ENCODE measurements around the gene CYP24A1. TPM values are rescaled to one million over a fixed set of nuclear protein-coding genes. Genes with fewer than 3 reads are reported as not detected.

CYP24A1 gene
- total RNA-seq, 1 donor from 2014 or later, result not detected

GRCh38 chr20:54207743-54208547 lies 34.2 kb upstream of the CYP24A1 start, which contains the start of gene PFDN4:
TSS of gene PFDN4 (plus strand) at chr20:54208087. CDS start at chr20:54208101, 14 bp downstream.
- peak; percentile 33 for TF ChIP-seq CTCF (IDR thresholded peaks at IDR 0.05)
- ATAC-seq (ENCODE audit: low read depth) (peak; percentile 94), DNase-seq (peak; percentile 81)
- POLR2A ChIA-PET, result interaction anchor here (1.0 to 1.4 kb wide), 2 partner anchors 190 to 282 kb away, joined by 3 to 4 read pairs; no protein-coding TSS in a partner anchor
- Mint-ChIP-seq H3K9me3 (no peaks in the 10 kb centered on the region), H3K36me3 (ENCODE audit: low read depth) (peaks cover 4% of the 10 kb centered on the region), H3K4me1 (peaks cover 25% of the 10 kb centered on the region), H3K4me3 (peak within 1 kb of the TSS; percentile 98), H3K27me3 (no peaks in the 10 kb centered on the region), H3K27ac (peak within 1 kb of the TSS; percentile 100)
- intact Hi-C loops (cut with micrococcal nuclease), result no loop called here
- CTCF ChIA-PET, result interaction anchor here (0.9 to 1.6 kb wide), 5 partner anchors 8 to 1896 kb away, joined by 5 to 7 read pairs (median 6); no protein-coding TSS in a partner anchor

- DNase-seq, result no peak
- Mint-ChIP-seq H3K4me1 (peaks cover 25% of the 10 kb centered on the region), H3K27ac (peak overlapping the region; percentile 100), H3K27me3 (peaks cover 2% of the 10 kb centered on the region), H3K4me3 (peak overlapping the region; percentile 98), H3K36me3 (ENCODE audit: low read depth) (peaks cover 2% of the 10 kb centered on the region), H3K9me3 (no peaks in the 10 kb centered on the region)
- intact Hi-C loops (cut with micrococcal nuclease), result no loop called here
- ChIA-PET POLR2A (interaction anchor here (1.4 kb wide), 1 partner anchor 189 kb away, joined by 4 read pairs; no protein-coding TSS in a partner anchor), CTCF (interaction anchor here (1.1 to 1.6 kb wide), 4 partner anchors 8 to 1895 kb away, joined by 5 to 7 read pairs (median 6); no protein-coding TSS in a partner anchor)
- no peak for ATAC-seq (ENCODE audit: low read depth)
- no peak for TF ChIP-seq CTCF (IDR thresholded peaks at IDR 0.05)
Measured at GRCh38 chr20:54207053-54207742, 33.4 kb upstream of the CYP24A1 start.

GRCh38 chr20:54205450-54205849 lies 31.7 kb upstream of the CYP24A1 start:
- ChIA-PET POLR2A (no interaction called here), CTCF (no interaction called here)
- intact Hi-C loops (cut with micrococcal nuclease), result no loop called here
- Mint-ChIP-seq H3K9me3 (no peaks in the 10 kb centered on the region), H3K27me3 (peaks cover 2% of the 10 kb centered on the region), H3K27ac (no peak overlapping the region), H3K36me3 (ENCODE audit: low read depth) (peaks cover 2% of the 10 kb centered on the region), H3K4me3 (no peak overlapping the region), H3K4me1 (peaks cover 22% of the 10 kb centered on the region)
- DNase-seq (no peak), ATAC-seq (ENCODE audit: low read depth) (no peak)
- TF ChIP-seq CTCF (IDR thresholded peaks at IDR 0.05), result no peak

GRCh38 chr20:54204481-54204880 lies 30.7 kb upstream of the CYP24A1 start:
- H3K36me3 Mint-ChIP-seq (ENCODE audit: low read depth), result peaks cover 2% of the 10 kb centered on the region
- no peak overlapping the region for H3K27ac Mint-ChIP-seq
- H3K4me1 Mint-ChIP-seq, result peaks cover 14% of the 10 kb centered on the region
- intact Hi-C loops (cut with micrococcal nuclease), result no loop called here
- H3K9me3 Mint-ChIP-seq, result no peaks in the 10 kb centered on the region
- no peak for TF ChIP-seq CTCF (IDR thresholded peaks at IDR 0.05)
- CTCF ChIA-PET, result no interaction called here
- POLR2A ChIA-PET, result no interaction called here
- no peak overlapping the region for H3K4me3 Mint-ChIP-seq
- peaks cover 2% of the 10 kb centered on the region for H3K27me3 Mint-ChIP-seq
- ATAC-seq (ENCODE audit: low read depth) (no peak), DNase-seq (no peak)

GRCh38 chr20:54204063-54204462 lies 30.3 kb upstream of the CYP24A1 start:
- ChIA-PET POLR2A (no interaction called here), CTCF (interaction anchor here (0.7 kb wide), 1 partner anchor 1892 kb away, joined by 3 read pairs; no protein-coding TSS in a partner anchor)
- no peak for DNase-seq
- no peak for ATAC-seq (ENCODE audit: low read depth)
- no peak overlapping the region for H3K4me3 Mint-ChIP-seq
- H3K9me3 Mint-ChIP-seq, result no peaks in the 10 kb centered on the region
- H3K4me1 Mint-ChIP-seq, result peaks cover 10% of the 10 kb centered on the region
- peaks cover 2% of the 10 kb centered on the region for H3K27me3 Mint-ChIP-seq
- no peak overlapping the region for H3K27ac Mint-ChIP-seq
- H3K36me3 Mint-ChIP-seq (ENCODE audit: low read depth), result peaks cover 2% of the 10 kb centered on the region
- TF ChIP-seq CTCF (IDR thresholded peaks at IDR 0.05), result no peak
- intact Hi-C loops (cut with micrococcal nuclease), result no loop called here

Measured in activated B cell treated with CpG ODN at 0.5 μM for 24 hours (primary cell).